H1 (cell line): Measurements from ENCODE around the gene HMCN2. TPM values are rescaled to one million over a fixed set of nuclear protein-coding genes. Genes with fewer than 3 reads are reported as not detected.

Experiments used
- CTCF ChIA-PET: fragments of 300-600 bp; sonication (Branson Sonifier 250); formaldehyde crosslinking; loops from one replicate; lab custom pipeline; 2021; ENCODE audit not compliant: partially characterized antibody; lab: Charles Lee
- POLR2A ChIA-PET: fragments of 300-600 bp; sonication (Branson Sonifier 250); formaldehyde crosslinking; loops from one replicate; lab custom pipeline; 2021; ENCODE audit warnings: inconsistent platforms; ENCODE audit not compliant: partially characterized antibody; lab: Charles Lee
- DNase-seq, 2 experiments: peaks; one replicate each; pipeline versions ENCODE4 v3.0.0 to v3.0.0-alpha.2; 2010 to 2022; ENCODE audit warnings: low spot score in 2 of 2, low read depth in 1 of 2, mixed read lengths in 1 of 2
- FAIRE-seq: peaks from 2 replicates; lab custom pipeline; 2011; peaks lifted over from hg19 to GRCh38; lab: Jason Lieb, UNC
- H2AFZ ChIP-seq: 2 replicates; pipeline ENCODE4 v1.8.1; 2012; ENCODE audit warnings: low read length, inconsistent platforms
- H2AK5ac ChIP-seq: 2 replicates; pipeline ENCODE4 v1.6.1; 2013; ENCODE audit warnings: low read depth, low read length
- H2BK120ac ChIP-seq: replicated peaks from 2 replicates; pipeline ENCODE3; 2013; ENCODE audit warnings: low read depth, low read length, inconsistent platforms
- H2BK12ac ChIP-seq: 2 replicates; pipeline ENCODE4 v1.6.1; 2013; ENCODE audit warnings: low read depth, low read length
- H2BK15ac ChIP-seq: 2 replicates; pipeline ENCODE4 v1.6.1; 2013; ENCODE audit warnings: low read length
- H2BK20ac ChIP-seq: 2 replicates; pipeline ENCODE4 v1.6.1; 2013; ENCODE audit warnings: low read length
- H2BK5ac ChIP-seq: 2 replicates; pipeline ENCODE4 v1.6.1; 2013; ENCODE audit warnings: low read depth, low read length
- H3K14ac ChIP-seq: 2 replicates; pipeline ENCODE4 v1.6.1; 2013; ENCODE audit warnings: inconsistent platforms; ENCODE audit not compliant: insufficient read length
- H3K18ac ChIP-seq: 2 replicates; pipeline ENCODE4 v1.6.1; 2013; ENCODE audit warnings: low read length; ENCODE audit errors: extremely low read depth
- H3K23ac ChIP-seq: 2 replicates; pipeline ENCODE4 v1.6.1; 2013; ENCODE audit warnings: inconsistent platforms; ENCODE audit not compliant: insufficient read length
- H3K23me2 ChIP-seq: 2 replicates; pipeline ENCODE4 v1.6.1; 2013; ENCODE audit warnings: low read depth, low read length
- H3K27ac ChIP-seq: 2 replicates; pipeline ENCODE4 v1.6.1; 2011; ENCODE audit warnings: low read depth, low read length, inconsistent platforms
- H3K27me3 ChIP-seq, 4 experiments: replicated peaks in 1 of 4; 1 replicate in 1 of 4; 2 replicates in 3 of 4; pipeline versions ENCODE4 v1.6.1 to v1.8.1; 2011 to 2013; ENCODE audit warnings: low read length in 3 of 4, mild to moderate bottlenecking in 3 of 4, inconsistent platforms in 2 of 4, mixed read lengths in 2 of 4, moderate library complexity in 1 of 4; ENCODE audit not compliant: control insufficient read depth in 3 of 4, insufficient read depth in 3 of 4; ENCODE audit errors: extremely low read depth in 1 of 4
- H3K36me3 ChIP-seq, 4 experiments: 2 replicates each; pipeline versions ENCODE4 v1.6.1 to v1.8.1; 2011 to 2013; ENCODE audit warnings: mild to moderate bottlenecking in 4 of 4, low read length in 3 of 4, moderate library complexity in 2 of 4, control low read depth in 1 of 4, inconsistent platforms in 1 of 4; ENCODE audit not compliant: insufficient read depth in 4 of 4, control insufficient read depth in 2 of 4
- H3K4ac ChIP-seq: replicated peaks from 2 replicates; pipeline ENCODE3; 2013; ENCODE audit warnings: low read length, low read depth, mixed read lengths, inconsistent platforms; ENCODE audit not compliant: insufficient read length
- H3K4me1 ChIP-seq, 4 experiments: replicated peaks in 1 of 4; 1 replicate in 1 of 4; 2 replicates in 3 of 4; pipeline versions ENCODE4 v1.6.1 to v1.8.1; 2011 to 2013; ENCODE audit warnings: low read length in 3 of 4, inconsistent platforms in 2 of 4, mixed read lengths in 1 of 4; ENCODE audit not compliant: insufficient read depth in 4 of 4, control insufficient read depth in 3 of 4
- H3K4me2 ChIP-seq, 2 experiments: 2 replicates each; pipeline versions ENCODE4 v1.6.1 to v1.8.1; 2011 to 2013; ENCODE audit warnings: low read depth in 2 of 2, low read length in 2 of 2, control low read depth in 1 of 2, inconsistent platforms in 1 of 2, mild to moderate bottlenecking in 1 of 2; ENCODE audit not compliant: insufficient read depth in 1 of 2
- H3K4me3 ChIP-seq, 4 experiments: fragments of 200-600, 300-600 bp in 1 of 4; sonication (generic), shearing (Covaris generic), sonication (Bioruptor Twin) in 1 of 4; 2 replicates each; pipeline versions ENCODE4 v1.5.1 to v1.8.1; 2011 to 2016; ENCODE audit warnings: low read length in 4 of 4, low read depth in 3 of 4, control low read depth in 2 of 4, inconsistent platforms in 2 of 4, mild to moderate bottlenecking in 2 of 4, mixed read lengths in 1 of 4, moderate library complexity in 1 of 4; ENCODE audit not compliant: insufficient read depth in 2 of 4; ENCODE audit errors: extremely low read depth in 1 of 4
- H3K56ac ChIP-seq: replicated peaks from 2 replicates; pipeline ENCODE3; 2013; ENCODE audit warnings: low read depth, mild to moderate bottlenecking, mixed read lengths, low read length, inconsistent platforms; ENCODE audit not compliant: insufficient read length
- H3K79me1 ChIP-seq: 2 replicates; pipeline ENCODE4 v1.6.1; 2013; ENCODE audit warnings: low read depth, low read length, control low read depth
- H3K79me2 ChIP-seq, 2 experiments: 2 replicates each; pipeline versions ENCODE4 v1.6.1 to v1.8.1; 2012 to 2013; ENCODE audit warnings: low read length in 2 of 2, mild to moderate bottlenecking in 2 of 2, inconsistent platforms in 1 of 2; ENCODE audit not compliant: insufficient read depth in 2 of 2, control insufficient read depth in 1 of 2
- H3K9ac ChIP-seq, 4 experiments: replicated peaks in 1 of 4; 1 replicate in 1 of 4; 2 replicates in 3 of 4; pipeline versions ENCODE4 v1.6.1 to v1.8.1; 2011 to 2013; ENCODE audit warnings: low read depth in 3 of 4, low read length in 3 of 4, control low read depth in 2 of 4, mild to moderate bottlenecking in 2 of 4, moderate library complexity in 2 of 4, inconsistent platforms in 1 of 4; ENCODE audit errors: extremely low read depth in 1 of 4
- H3K9me3 ChIP-seq, 2 experiments: 2 replicates each; pipeline versions ENCODE4 v1.6.1 to v1.8.1; 2012 to 2013; ENCODE audit warnings: mild to moderate bottlenecking in 2 of 2, moderate library complexity in 2 of 2, control low read depth in 1 of 2, inconsistent platforms in 1 of 2, low read depth in 1 of 2, low read length in 1 of 2, mixed read lengths in 1 of 2; ENCODE audit not compliant: insufficient read depth in 2 of 2
- H4K20me1 ChIP-seq, 2 experiments: replicated peaks in 1 of 2; 2 replicates each; pipeline versions ENCODE3 to v1.8.1; 2011 to 2013; ENCODE audit warnings: inconsistent platforms in 2 of 2, low read length in 2 of 2, mild to moderate bottlenecking in 1 of 2; ENCODE audit not compliant: insufficient read depth in 2 of 2, control insufficient read depth in 1 of 2
- H4K5ac ChIP-seq: 2 replicates; pipeline ENCODE4 v1.6.1; 2013; ENCODE audit warnings: low read length, low read depth, mixed read lengths, inconsistent platforms; ENCODE audit not compliant: insufficient read length
- H4K8ac ChIP-seq: 2 replicates; pipeline ENCODE4 v1.8.0; 2013; ENCODE audit warnings: mild to moderate bottlenecking, moderate library complexity, low read length, inconsistent platforms; ENCODE audit not compliant: insufficient read depth; ENCODE audit errors: extremely low read depth
- H4K91ac ChIP-seq: replicated peaks from 2 replicates; pipeline ENCODE3; 2013; ENCODE audit warnings: low read length, mixed read lengths, inconsistent platforms; ENCODE audit not compliant: insufficient read length
- CHD1 ChIP-seq: IDR thresholded peaks from 2 replicates; pipeline ENCODE4 v1.6.1; 2012; ENCODE audit warnings: low read depth, low read length, improper control_type of control experiment
- EP300 ChIP-seq, 2 experiments: IDR thresholded peaks; 1 replicate in 1 of 2; 2 replicates in 1 of 2; pipeline ENCODE4 v1.6.1; 2011 to 2012; ENCODE audit warnings: low read depth in 2 of 2, low read length in 2 of 2, mild to moderate bottlenecking in 2 of 2, borderline replicate concordance in 1 of 2, inconsistent platforms in 1 of 2, moderate library complexity in 1 of 2
- FOSL1 ChIP-seq: IDR thresholded peaks from 2 replicates; pipeline ENCODE4 v1.6.1; 2011; ENCODE audit warnings: mild to moderate bottlenecking, low read depth, low read length, moderate library complexity; ENCODE audit not compliant: insufficient read depth
- WGBS, 2 experiments: shearing (Covaris generic) in 1 of 2; methylation state at CpG; one replicate each; pipeline versions ENCODE4 v1.1.6 to v1.1.7; 2013 to 2015; ENCODE audit warnings: low lambda C conversion rate in 2 of 2, mixed read lengths in 2 of 2, inconsistent platforms in 1 of 2, low coverage in 1 of 2, missing lambda C conversion rate in 1 of 2; ENCODE audit not compliant: insufficient replicate concordance in 2 of 2, insufficient coverage in 1 of 2, insufficient read length in 1 of 2; ENCODE audit errors: extremely low coverage in 1 of 2, missing lambda C conversion rate in 1 of 2; 5-methylcytosine and 5-hydroxymethylcytosine counted together
- polyA plus RNA-seq, 7 experiments: library from polyadenylated mRNA; depleted of rRNA in 3 of 7; stranded (reverse) in 5 of 7; unstranded in 2 of 7; fragments of >200 nt in 5 of 7; fragments of 200-250 nt in 2 of 7; gene quantifications; 1 replicate in 5 of 7; 2 replicates in 1 of 7; 4 replicates in 1 of 7; pipeline versions ENCODE4 v1.2.1 to v1.2.3, GENCODE V29; 2011 to 2013; ENCODE audit warnings: missing spikeins in 2 of 7, mixed read lengths in 2 of 7
- total RNA-seq: library from RNA; stranded (reverse); fragmentation: NEBNext Ultra II Directional; extraction: Animal tissue kit (Norgen Biotek cat#: 25700); gene quantifications from 2 replicates; pipeline ENCODE4 v1.2.1, GENCODE V29; 2021
- TF ChIP-seq, protein P1 (sequence below): IDR thresholded peaks from 2 replicates; pipeline ENCODE4 v1.6.1; 2011; ENCODE audit warnings: low read length, improper control_type of control experiment

HMCN2 gene
- total and polyA plus RNA-seq, 2 of the 8 experiments (the other 6 are each of a cell fraction or from before 2014, with no cell fraction given): 5.0 to 9.1 TPM

- H3K14ac ChIP-seq: no peak overlapping the region
- no peak overlapping the region for H2BK12ac ChIP-seq
- H3K4me2 ChIP-seq: no peak overlapping the region
- H4K8ac ChIP-seq: peak overlapping the region; percentile 53; the same call in 1 of the 2 replicates
- whole genome bisulfite sequencing, 2 experiments: 88% methylated on average over 7 of the region's 7 CpGs; no CpG with 5 or more reads in 1 of the 2 experiments
- no peak overlapping the region for H3K23ac ChIP-seq
- no peak for DNase-seq
- no peak overlapping the region for H3K27ac ChIP-seq
- no peak for TF ChIP-seq EP300 (IDR thresholded peaks at IDR 0.05; ENCODE audit: borderline replicate concordance in 1 of 2, low read depth in 2 of 2, low read length in 2 of 2)
- no peak for TF ChIP-seq CHD1
- TF ChIP-seq, protein P1, sequence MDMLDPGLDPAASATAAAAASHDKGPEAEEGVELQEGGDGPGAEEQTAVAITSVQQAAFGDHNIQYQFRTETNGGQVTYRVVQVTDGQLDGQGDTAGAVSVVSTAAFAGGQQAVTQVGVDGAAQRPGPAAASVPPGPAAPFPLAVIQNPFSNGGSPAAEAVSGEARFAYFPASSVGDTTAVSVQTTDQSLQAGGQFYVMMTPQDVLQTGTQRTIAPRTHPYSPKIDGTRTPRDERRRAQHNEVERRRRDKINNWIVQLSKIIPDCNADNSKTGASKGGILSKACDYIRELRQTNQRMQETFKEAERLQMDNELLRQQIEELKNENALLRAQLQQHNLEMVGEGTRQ: no peak
- no peak for TF ChIP-seq FOSL1
- H3K79me2 ChIP-seq: no peaks in the 10 kb centered on the region
- no peak overlapping the region for H3K4ac ChIP-seq
- H2BK5ac ChIP-seq: peak overlapping the region; percentile 78; the same call in 1 of the 2 replicates
- no peak overlapping the region for H3K56ac ChIP-seq
- H2BK20ac ChIP-seq: no peak overlapping the region
- ChIA-PET CTCF (interaction anchor here (0.6 to 4.6 kb wide), 19 partner anchors 8 to 515 kb away, joined by 3 to 53 read pairs (median 4); no protein-coding TSS in a partner anchor), POLR2A (no interaction called here)
- no peak for FAIRE-seq
- no peak overlapping the region for H4K91ac ChIP-seq
- no peaks in the 10 kb centered on the region for H3K36me3 ChIP-seq
- H3K27me3 ChIP-seq: no peaks in the 10 kb centered on the region
- no peak overlapping the region for H2AK5ac ChIP-seq
- no peak overlapping the region for H2BK120ac ChIP-seq
- H3K9ac ChIP-seq: no peak overlapping the region
- H4K5ac ChIP-seq: no peak overlapping the region
- no peaks in the 10 kb centered on the region for H3K79me1 ChIP-seq
- no peaks in the 10 kb centered on the region for H3K9me3 ChIP-seq
- H2BK15ac ChIP-seq: 0 out of 2 replicates have a peak overlapping the region, but pooled peaks have one; percentile 18
- no peak overlapping the region for H2AFZ ChIP-seq
- peaks cover 0 to under 1% (median 0%) of the 10 kb centered on the region in 4 experiments; a peak in 1 of 7 replicates for H3K4me1 ChIP-seq
- no peak overlapping the region for H3K18ac ChIP-seq
- no peaks in the 10 kb centered on the region for H4K20me1 ChIP-seq
- no peaks in the 10 kb centered on the region; the same call in 1 of the 2 replicates for H3K23me2 ChIP-seq
- H3K4me3 ChIP-seq: no peak overlapping the region
Observed at GRCh38 chr9:130325921-130326320, 60.4 kb downstream of the HMCN2 start.
